Transverse colon (tissue), 3 donors: ENCODE measurements around the gene C11orf68.

ENCODE experiments used
- CTCF ChIP-seq, 5 experiments: fragments of 200-600 bp in 3 of 5; fragments of 450-650 bp in 2 of 5; sonication (generic) in 3 of 5; IDR thresholded peaks; 1 replicate in 2 of 5; 2 replicates in 3 of 5; pipeline ENCODE4 v1.5.1; 2016 to 2017; ENCODE audit warnings: antibody characterized with exemption in 5 of 5, inconsistent platforms in 3 of 5, mild to moderate bottlenecking in 2 of 5, moderate library complexity in 1 of 5
- POLR2A ChIP-seq: fragments of 450-650 bp; IDR thresholded peaks from one replicate; pipeline ENCODE4 v1.6.1; 2016; ENCODE audit warnings: antibody characterized with exemption, mild to moderate bottlenecking, moderate library complexity

- TF ChIP-seq CTCF (IDR thresholded peaks at IDR 0.05): no peak
- TF ChIP-seq POLR2A: no peak
These were observed 20.1 kb downstream of the C11orf68 start for GRCh38 chr11:65898656-65899355.
